DND-41 (cell line): ENCODE measurements around the gene MEX3A.

Source experiments
- ATAC-seq: fragments of 200-7000 bp; cut with Tn5 transposase; 3 replicates; pipeline ENCODE4 v1.9.1; 2021; ENCODE audit warnings: low read depth; ENCODE audit not compliant: insufficient read depth
- DNase-seq: peaks from one replicate; pipeline ENCODE4 v3.0.0-alpha.2; 2020
- H2AFZ ChIP-seq: 2 replicates; pipeline ENCODE4 v1.6.0; 2012; ENCODE audit warnings: low read depth, low read length
- H3K27ac ChIP-seq: 2 replicates; pipeline ENCODE4 v1.5.1; 2012; ENCODE audit warnings: low read length, inconsistent platforms
- H3K27me3 ChIP-seq: fragments of 200-600 bp; sonication (generic); 2 replicates; pipeline ENCODE4 v1.6.0; 2012; ENCODE audit warnings: low read length, mild to moderate bottlenecking, inconsistent platforms; ENCODE audit not compliant: insufficient read depth, poor library complexity
- H3K36me3 ChIP-seq: 2 replicates; pipeline ENCODE4 v1.5.1; 2012; ENCODE audit warnings: low read length, inconsistent platforms; ENCODE audit not compliant: insufficient read depth
- H3K4me1 ChIP-seq: 2 replicates; pipeline ENCODE4 v1.5.1; 2012; ENCODE audit warnings: mild to moderate bottlenecking, low read length; ENCODE audit not compliant: insufficient read depth
- H3K4me2 ChIP-seq: 2 replicates; pipeline ENCODE4 v1.6.0; 2012; ENCODE audit warnings: mild to moderate bottlenecking, moderate library complexity, low read length, inconsistent platforms; ENCODE audit not compliant: insufficient read depth
- H3K4me3 ChIP-seq, 2 experiments: fragments of 200-600 bp in 1 of 2; shearing (Covaris generic) in 1 of 2; 2 replicates each; pipeline ENCODE4 v1.5.1; 2012 to 2016; ENCODE audit warnings: inconsistent platforms in 2 of 2, low read length in 2 of 2, mild to moderate bottlenecking in 2 of 2, low read depth in 1 of 2, moderate library complexity in 1 of 2
- H3K79me2 ChIP-seq: 2 replicates; pipeline ENCODE4 v1.6.0; 2012; ENCODE audit warnings: low read length, inconsistent platforms; ENCODE audit not compliant: insufficient read depth
- H3K9ac ChIP-seq: 2 replicates; pipeline ENCODE4 v1.6.0; 2012; ENCODE audit warnings: low read depth, mild to moderate bottlenecking, inconsistent platforms, low read length, moderate library complexity
- H3K9me3 ChIP-seq: 2 replicates; pipeline ENCODE4 v1.5.1; 2012; ENCODE audit warnings: low read length, moderate library complexity, mild to moderate bottlenecking, inconsistent platforms; ENCODE audit not compliant: insufficient read depth, severe bottlenecking
- H4K20me1 ChIP-seq: 2 replicates; pipeline ENCODE4 v1.6.0; 2012; ENCODE audit warnings: low read length; ENCODE audit not compliant: insufficient read depth
- EZH2 ChIP-seq: IDR thresholded peaks from 3 replicates; pipeline ENCODE4 v1.6.1; 2012; ENCODE audit warnings: borderline replicate concordance, low read depth, mild to moderate bottlenecking, moderate library complexity, low read length, inconsistent platforms; ENCODE audit not compliant: severe bottlenecking
- TF ChIP-seq, protein P1 (sequence below): IDR thresholded peaks from 2 replicates; pipeline ENCODE4 v1.5.1; 2012; ENCODE audit warnings: borderline replicate concordance, low read length, moderate library complexity, mild to moderate bottlenecking; ENCODE audit not compliant: poor library complexity, severe bottlenecking; ENCODE audit errors: extremely low read depth

MEX3A gene

DNA sequence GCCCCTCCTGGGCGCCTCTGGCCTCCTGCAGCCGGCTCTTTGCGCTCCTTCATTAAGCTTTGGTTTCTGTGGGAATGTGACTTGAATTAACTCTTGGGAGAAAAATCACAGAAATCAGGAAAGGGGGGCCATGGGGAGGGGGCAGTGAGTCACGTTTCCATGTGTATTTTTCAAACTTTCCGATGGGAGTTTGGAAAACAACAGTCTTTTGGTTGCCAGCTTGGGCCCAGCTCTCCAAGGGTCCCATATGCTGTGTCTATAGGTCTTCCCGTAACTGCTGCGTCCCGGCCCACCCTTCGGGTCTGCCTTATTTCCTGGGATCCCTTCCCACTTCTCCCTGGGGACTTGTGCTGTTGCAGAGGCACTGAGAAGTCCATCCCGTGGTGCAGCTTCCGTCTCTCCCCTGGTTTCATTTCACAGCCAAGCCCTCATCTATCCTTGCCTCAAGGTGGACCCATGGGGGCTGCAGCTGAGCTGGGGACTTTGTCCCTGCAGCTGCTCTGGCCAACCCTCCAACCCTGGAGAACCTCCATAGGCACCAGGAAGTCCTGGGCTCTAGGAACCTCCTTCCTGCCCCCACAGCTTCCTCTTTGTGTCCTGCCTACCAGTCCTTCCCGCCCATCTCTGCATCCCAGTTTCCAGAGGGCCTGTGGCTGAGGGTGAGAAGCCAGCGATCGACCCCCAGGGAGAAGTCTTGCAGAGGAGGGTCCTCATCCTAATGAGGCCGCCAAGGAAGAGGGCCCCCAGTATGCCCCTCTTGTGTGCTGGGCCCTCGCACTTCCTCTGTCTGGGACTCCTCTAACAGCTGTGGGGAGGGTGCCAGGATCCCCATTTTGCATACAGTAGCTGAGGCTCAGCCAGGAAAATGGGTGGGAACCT, 20.6 kb upstream of the MEX3A start:
- no peak for DNase-seq
- no peaks in the 10 kb centered on the region for H3K9me3 ChIP-seq

DNA sequence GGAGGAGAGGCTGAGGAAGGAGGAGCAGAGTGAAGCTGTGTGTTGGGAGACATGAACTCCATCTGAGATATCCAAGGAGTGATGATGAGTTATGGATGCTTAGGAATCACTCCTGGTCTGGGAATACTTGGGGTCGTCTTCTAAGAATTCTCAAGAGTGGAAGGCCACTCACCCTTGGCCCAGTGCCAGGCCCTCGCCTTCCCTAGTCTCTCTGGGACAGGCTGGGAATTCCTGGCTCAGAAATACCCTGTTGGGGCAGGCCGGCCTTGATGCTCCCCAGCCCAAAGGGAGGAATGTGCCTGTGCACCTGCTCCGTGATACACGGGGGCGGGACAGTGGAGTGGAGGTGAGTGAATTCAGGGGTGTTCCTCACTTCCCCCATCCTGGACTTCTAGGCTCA, 19.6 kb upstream of the MEX3A start:
- Histone ChIP-seq H3K36me3 (no peaks in the 10 kb centered on the region), H3K4me2 (no peak overlapping the region), H3K27ac (no peak overlapping the region), H3K79me2 (no peaks in the 10 kb centered on the region), H3K9me3 (no peaks in the 10 kb centered on the region), H3K27me3 (peaks cover 19% of the 10 kb centered on the region), H3K9ac (no peak overlapping the region), H4K20me1 (peaks cover 7% of the 10 kb centered on the region; the same call in 1 of the 2 replicates), H2AFZ (no peak overlapping the region), H3K4me1 (peaks cover 5% of the 10 kb centered on the region; the same call in 1 of the 2 replicates), H3K4me3 (no peak overlapping the region)
- no peak for TF ChIP-seq EZH2
- ATAC-seq: no peak
- DNase-seq: no peak

More for the DNA sequence above, 20.6 kb upstream of the MEX3A start:
- Histone ChIP-seq H3K36me3 (no peaks in the 10 kb centered on the region), H3K4me1 (peaks cover 5% of the 10 kb centered on the region; the same call in 1 of the 2 replicates), H4K20me1 (0 out of 2 replicates have a peak, but pooled peaks cover 2% of the 10 kb centered on the region), H3K79me2 (no peaks in the 10 kb centered on the region), H3K27me3 (peaks cover 23% of the 10 kb centered on the region), H3K9ac (no peak overlapping the region), H3K4me3 (no peak overlapping the region), H3K27ac (no peak overlapping the region), H3K4me2 (no peak overlapping the region), H2AFZ (no peak overlapping the region)
- TF ChIP-seq, protein P1, sequence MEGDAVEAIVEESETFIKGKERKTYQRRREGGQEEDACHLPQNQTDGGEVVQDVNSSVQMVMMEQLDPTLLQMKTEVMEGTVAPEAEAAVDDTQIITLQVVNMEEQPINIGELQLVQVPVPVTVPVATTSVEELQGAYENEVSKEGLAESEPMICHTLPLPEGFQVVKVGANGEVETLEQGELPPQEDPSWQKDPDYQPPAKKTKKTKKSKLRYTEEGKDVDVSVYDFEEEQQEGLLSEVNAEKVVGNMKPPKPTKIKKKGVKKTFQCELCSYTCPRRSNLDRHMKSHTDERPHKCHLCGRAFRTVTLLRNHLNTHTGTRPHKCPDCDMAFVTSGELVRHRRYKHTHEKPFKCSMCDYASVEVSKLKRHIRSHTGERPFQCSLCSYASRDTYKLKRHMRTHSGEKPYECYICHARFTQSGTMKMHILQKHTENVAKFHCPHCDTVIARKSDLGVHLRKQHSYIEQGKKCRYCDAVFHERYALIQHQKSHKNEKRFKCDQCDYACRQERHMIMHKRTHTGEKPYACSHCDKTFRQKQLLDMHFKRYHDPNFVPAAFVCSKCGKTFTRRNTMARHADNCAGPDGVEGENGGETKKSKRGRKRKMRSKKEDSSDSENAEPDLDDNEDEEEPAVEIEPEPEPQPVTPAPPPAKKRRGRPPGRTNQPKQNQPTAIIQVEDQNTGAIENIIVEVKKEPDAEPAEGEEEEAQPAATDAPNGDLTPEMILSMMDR: no peak
- no peak for ATAC-seq

DNA sequence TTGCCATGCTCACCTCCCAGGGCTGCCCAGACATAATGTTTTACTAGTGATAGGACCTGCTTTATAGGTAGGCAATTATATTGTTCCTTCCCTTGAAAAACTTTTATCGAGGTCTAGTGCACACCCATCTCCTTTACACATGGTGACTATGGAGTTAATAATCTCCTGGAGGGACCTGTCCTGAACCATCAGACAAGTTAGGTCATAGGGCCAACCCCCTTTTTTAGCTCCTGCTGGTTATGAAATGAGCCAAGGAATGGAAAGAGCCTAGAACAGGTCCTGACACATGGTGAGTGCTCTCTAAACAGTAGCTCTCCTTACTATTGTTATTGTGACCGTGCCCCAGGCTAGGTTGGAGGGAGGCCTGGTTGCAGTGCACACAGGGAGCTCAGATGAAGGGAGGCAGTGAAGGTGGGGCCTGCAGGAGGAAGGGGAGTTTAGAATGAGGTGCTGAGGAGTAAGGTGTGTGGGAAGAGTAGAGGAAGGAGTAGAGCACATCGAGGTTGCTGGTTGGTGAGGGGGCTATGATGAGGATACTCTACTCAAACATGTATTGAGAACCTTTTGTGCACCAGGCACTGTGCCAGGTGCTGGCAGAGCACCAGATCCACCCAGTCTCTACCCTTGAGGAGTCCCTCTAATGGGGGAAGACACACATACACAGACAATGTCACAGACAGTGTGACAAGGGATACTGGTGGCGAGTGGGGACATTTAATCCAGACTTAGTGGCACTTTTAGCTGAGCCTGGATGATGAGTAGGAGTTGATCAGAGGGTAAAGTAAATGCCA, 18.1 kb upstream of the MEX3A start:
- DNase-seq: no peak
- Histone ChIP-seq H3K4me3 (no peak overlapping the region), H3K9me3 (no peaks in the 10 kb centered on the region), H3K4me1 (no peaks in the 10 kb centered on the region), H4K20me1 (peaks cover 13% of the 10 kb centered on the region; the same call in 1 of the 2 replicates), H3K27me3 (peaks cover 10% of the 10 kb centered on the region), H3K9ac (no peak overlapping the region), H2AFZ (no peak overlapping the region), H3K27ac (no peak overlapping the region), H3K79me2 (no peaks in the 10 kb centered on the region), H3K36me3 (no peaks in the 10 kb centered on the region), H3K4me2 (no peak overlapping the region)
- no peak for ATAC-seq
- TF ChIP-seq, protein P1: no peak
- TF ChIP-seq EZH2: no peak

- Histone ChIP-seq H3K4me3 (no peak overlapping the region), H3K36me3 (no peaks in the 10 kb centered on the region), H3K79me2 (no peaks in the 10 kb centered on the region), H3K27ac (no peak overlapping the region), H3K9ac (no peak overlapping the region), H3K27me3 (peaks cover 10% of the 10 kb centered on the region), H3K4me1 (no peaks in the 10 kb centered on the region), H2AFZ (no peak overlapping the region), H4K20me1 (peaks cover 13% of the 10 kb centered on the region; the same call in 1 of the 2 replicates), H3K9me3 (no peaks in the 10 kb centered on the region), H3K4me2 (no peak overlapping the region)
- DNase-seq (no peak), ATAC-seq (no peak)
- TF ChIP-seq, protein P1: no peak
- TF ChIP-seq EZH2: no peak
Observed at GRCh38 chr1:156099282-156099681, 17.0 kb upstream of the MEX3A start.
